Measurements from ENCODE around the gene PRRX2.

GRCh38 chr9:129688285-129689043 is 23.0 kb downstream of the PRRX2 start:
- TF ChIP-seq FOXA1 (IDR thresholded peaks at IDR 0.05) = no peak
- TF ChIP-seq, protein P1, sequence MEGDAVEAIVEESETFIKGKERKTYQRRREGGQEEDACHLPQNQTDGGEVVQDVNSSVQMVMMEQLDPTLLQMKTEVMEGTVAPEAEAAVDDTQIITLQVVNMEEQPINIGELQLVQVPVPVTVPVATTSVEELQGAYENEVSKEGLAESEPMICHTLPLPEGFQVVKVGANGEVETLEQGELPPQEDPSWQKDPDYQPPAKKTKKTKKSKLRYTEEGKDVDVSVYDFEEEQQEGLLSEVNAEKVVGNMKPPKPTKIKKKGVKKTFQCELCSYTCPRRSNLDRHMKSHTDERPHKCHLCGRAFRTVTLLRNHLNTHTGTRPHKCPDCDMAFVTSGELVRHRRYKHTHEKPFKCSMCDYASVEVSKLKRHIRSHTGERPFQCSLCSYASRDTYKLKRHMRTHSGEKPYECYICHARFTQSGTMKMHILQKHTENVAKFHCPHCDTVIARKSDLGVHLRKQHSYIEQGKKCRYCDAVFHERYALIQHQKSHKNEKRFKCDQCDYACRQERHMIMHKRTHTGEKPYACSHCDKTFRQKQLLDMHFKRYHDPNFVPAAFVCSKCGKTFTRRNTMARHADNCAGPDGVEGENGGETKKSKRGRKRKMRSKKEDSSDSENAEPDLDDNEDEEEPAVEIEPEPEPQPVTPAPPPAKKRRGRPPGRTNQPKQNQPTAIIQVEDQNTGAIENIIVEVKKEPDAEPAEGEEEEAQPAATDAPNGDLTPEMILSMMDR (IDR thresholded peaks at IDR 0.05; ENCODE audit: low read depth, low read length, missing input control) = no peak

Data from liver (tissue), 2 donors.